GM19035 (cell line): ENCODE data around the gene MCF2L.
"Not testable (repeated sequence)": the region's sequence is repeated elsewhere in the genome, so short reads cannot be mapped to it uniquely, and the experiment has no call there.

Experiments used
- ATAC-seq: cut with Tn5 transposase; IDR thresholded peaks from one replicate; pipeline ENCODE4 v1.9.1; 2021; ENCODE audit not compliant: unreplicated experiment

Gene MCF2L

GRCh38 chr13:113090806-113091205 lies 121.8 kb downstream of the MCF2L start:
- ATAC-seq = no peak

GRCh38 chr13:113091211-113091771 lies 122.3 kb downstream of the MCF2L start:
- ATAC-seq = no peak

- no peak for ATAC-seq
Measured at GRCh38 chr13:113091891-113092775, 123.1 kb downstream of the MCF2L start.

DNA sequence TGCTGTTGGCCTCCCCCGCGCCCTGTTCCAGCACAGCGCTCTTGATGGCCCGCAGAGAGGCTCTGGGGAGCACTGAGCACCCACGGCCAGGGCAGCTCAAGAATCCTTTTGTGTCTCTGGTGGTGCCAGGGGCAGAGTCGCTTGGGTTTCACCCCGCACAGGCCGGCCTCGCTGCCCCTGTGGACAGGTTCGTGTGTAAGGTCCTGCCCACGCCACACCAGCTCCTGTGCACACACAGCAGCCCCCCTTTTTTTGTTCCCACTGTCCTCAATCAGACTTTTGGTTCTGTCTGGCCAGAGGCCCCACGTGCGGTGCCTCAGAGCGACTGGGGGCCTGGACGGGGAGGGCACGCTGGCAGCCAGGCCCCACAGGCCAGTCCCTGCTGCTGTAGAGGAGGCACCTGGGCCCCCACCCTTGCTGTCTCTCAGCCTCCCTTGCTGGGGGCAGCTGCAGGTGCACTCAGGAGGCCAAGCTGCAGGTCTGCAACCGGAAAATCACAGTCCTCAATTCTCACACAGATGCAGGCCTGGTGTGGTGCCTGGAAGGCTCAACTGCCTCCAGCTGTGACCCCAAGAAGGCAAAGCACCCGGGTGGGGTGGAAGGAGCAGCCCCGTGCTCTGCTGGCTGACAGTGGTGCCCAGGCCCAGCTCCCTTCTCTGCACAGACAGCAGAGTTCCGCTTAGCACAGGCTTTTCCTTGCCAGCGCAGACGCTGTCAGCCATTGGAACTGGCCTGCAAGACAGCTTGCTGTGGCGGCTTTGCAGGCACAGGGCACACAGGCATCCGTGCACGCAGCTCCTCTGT lies 124.0 kb downstream of the MCF2L start:
- ATAC-seq = no peak

DNA sequence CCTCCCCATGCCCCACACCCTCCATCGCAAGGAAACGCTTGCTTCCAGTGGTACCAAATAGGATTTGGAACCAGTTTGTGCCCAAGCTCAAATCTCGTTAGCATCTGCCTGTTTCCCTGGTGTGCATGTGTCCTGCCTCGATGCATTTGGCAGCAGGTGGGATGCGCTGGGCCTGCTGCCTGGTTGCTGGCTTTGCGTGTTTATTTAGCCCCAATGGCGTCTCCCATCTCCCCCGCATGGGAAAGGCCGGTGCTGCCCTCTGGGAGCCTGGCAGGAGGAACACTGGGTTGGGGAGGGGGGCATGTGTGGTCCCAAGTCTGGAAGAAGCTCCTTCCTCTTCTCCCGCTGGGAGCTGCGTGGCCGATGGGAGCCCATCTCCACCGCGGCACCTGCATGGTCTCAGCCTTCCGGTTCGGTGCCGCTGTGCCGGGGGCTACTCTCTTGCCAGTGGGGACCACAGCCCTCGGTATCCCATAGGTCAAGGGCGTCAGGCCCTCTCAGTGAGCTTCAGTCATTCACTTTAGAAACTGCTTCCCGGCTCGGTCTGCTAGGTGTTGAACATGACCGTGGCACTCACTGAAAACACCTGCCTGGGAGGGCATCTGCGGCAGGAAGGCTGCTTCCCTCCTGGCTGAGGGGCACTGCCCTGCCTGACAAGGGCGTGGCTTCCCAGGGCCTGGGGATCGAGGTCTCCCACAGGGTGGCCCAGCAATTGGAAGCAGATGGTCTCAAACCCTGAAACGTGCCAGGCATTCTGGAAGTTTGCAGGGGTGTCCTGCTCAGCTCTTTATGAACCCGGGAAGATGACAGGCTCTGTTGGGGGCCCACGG lies 124.8 kb downstream of the MCF2L start:
- ATAC-seq = no peak

GRCh38 chr13:113094410-113094800 lies 125.4 kb downstream of the MCF2L start:
- no peak for ATAC-seq

- ATAC-seq = no peak
Measured at GRCh38 chr13:113095146-113096051, 126.4 kb downstream of the MCF2L start.

- ATAC-seq = no peak
Measured at GRCh38 chr13:113096052-113096744, 127.2 kb downstream of the MCF2L start.

- no peak for ATAC-seq
Measured at GRCh38 chr13:113096745-113097305, 127.8 kb downstream of the MCF2L start.

DNA sequence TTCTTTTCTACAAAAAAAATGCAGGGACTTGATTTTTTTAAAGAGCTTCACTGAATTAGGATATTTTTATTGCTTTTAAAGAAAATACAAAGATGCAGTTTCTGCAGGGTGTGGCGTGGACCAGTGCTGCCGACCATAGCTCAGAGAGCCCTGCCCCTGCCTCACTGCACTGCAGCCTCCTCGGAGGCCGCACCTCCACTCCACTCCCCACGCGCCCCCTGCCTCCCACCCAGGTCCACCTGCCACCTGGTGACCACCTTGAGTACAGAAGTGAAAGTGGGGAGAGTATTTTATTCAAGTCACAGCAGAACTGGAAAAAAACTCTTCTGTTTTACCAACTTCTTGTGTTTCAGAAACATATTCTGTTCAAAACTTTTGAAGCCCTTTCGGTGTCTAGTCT lies 128.6 kb downstream of the MCF2L start:
- no peak for ATAC-seq

GRCh38 chr13:113098162-113098732 lies 129.2 kb downstream of the MCF2L start:
- no peak for ATAC-seq

GRCh38 chr13:113099142-113099541 lies 130.1 kb downstream of the MCF2L start:
- no peak for ATAC-seq

DNA sequence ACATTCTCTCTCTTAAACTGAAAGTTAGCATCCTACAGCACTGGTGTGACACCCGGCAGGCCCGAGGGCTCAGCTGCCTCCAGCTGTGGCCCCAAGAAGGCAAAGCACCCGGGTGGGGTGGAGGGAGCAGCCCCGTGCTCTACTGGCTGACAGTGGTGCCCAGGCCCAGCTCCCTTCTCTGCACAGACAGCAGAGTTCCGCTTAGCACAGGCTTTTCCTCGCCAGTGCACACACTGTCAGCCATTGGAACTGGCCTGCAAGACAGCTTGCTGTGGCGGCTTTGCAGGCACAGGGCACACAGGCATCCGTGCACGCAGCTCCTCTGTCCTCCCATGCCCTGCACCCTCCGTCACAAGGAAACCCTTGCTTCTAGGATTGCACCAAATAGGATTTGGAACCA lies 133.3 kb downstream of the MCF2L start:
- ATAC-seq = not testable (repeated sequence)

- no peak for ATAC-seq
Measured at GRCh38 chr13:113102727-113103126, 133.7 kb downstream of the MCF2L start.

DNA sequence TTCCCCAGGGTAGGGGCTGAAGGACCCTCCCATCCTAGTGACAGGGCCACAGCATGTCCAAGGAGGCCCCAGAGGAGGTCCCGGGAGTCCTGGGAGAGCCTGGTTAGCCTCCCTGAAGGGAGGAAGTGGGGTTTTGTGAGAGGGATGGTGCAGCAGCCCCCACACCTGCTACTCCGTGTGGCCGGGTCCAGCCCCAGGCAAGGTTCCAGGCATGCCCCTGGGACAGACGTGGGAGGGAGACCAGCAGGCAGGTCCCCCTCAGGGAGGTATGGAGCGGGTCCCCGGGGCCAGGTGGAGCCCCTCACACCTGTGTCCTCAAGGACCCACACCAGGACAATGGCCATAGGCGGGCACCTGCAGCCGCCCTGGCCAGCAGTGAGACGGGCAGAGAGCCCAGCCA lies 134.6 kb downstream of the MCF2L start:
- ATAC-seq = no peak

DNA sequence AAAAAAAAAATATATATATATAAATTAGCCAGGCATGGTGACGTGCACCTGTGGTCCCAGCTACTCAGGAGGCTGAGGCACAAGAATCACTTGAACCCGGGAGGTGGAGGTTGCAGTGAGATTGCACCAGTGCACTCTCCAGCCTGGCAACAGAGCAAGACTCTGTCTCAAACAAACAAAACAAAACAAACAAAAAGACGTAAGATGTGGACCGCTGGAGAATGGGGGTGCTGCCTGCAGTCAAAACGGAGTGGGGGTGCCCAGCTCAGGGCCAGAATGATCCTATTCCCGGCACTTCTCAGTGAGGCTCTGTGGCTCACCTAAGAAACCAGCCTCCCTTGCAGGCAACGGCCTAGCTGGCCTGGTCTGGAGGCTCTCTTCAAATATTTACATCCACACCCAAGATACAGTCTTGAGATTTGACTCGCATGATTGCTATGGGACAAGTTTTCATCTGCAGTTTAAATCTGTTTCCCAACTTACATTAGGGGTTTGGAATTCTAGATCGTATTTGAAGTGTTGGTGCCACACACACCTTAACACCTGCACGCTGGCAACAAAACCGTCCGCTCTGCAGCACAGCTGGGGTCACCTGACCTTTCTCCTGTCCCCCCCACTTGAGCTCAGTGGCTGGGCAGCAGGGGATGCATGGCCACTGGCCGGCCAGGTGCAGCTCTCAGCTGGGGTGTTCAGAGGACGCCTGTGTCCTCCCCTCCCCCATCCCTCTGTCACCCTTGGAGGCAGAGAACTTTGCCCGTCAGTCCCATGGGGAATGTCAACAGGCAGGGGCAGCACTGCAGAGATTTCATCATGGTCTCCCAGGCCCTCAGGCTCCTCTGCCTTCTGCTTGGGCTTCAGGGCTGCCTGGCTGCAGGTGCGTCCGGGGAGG lies 136.3 kb downstream of the MCF2L start, which contains the start of gene F7:
Gene F7, plus strand, starts transcription at position 760 of the 889 bp plus-strand sequence. Its CDS starts 51 bp downstream, at position 811.
- ATAC-seq = no peak

GRCh38 chr13:113105921-113106452 lies 137.0 kb downstream of the MCF2L start:
- ATAC-seq = no peak
